HFF-Myc (cell line): Measurements from ENCODE around the gene SCLT1.

ENCODE experiments used
- DNase-seq: peaks from one replicate; pipeline ENCODE4 v3.0.0-alpha.2; 2011; ENCODE audit warnings: low read depth; ENCODE audit errors: extremely low read depth
- H3K4me3 ChIP-seq: replicated peaks from 2 replicates; pipeline ENCODE4 v1.5.1; 2011; ENCODE audit warnings: low read depth, mild to moderate bottlenecking, control low read depth, low read length
- CTCF ChIP-seq: IDR thresholded peaks from 2 replicates; pipeline ENCODE4 v1.5.1; 2012; ENCODE audit warnings: mild to moderate bottlenecking, low read depth, low read length, control low read depth; ENCODE audit errors: missing control alignments

The SCLT1 gene

GRCh38 chr4:129046055-129046959, 47.0 kb downstream of the SCLT1 start:
- no peak overlapping the region for H3K4me3 ChIP-seq
- TF ChIP-seq CTCF: no peak
- no peak for DNase-seq

GRCh38 chr4:129043523-129043922, 49.8 kb downstream of the SCLT1 start:
- no peak for TF ChIP-seq CTCF
- DNase-seq: peak; percentile 3
- H3K4me3 ChIP-seq: no peak overlapping the region

- no peak for TF ChIP-seq CTCF
- no peak for DNase-seq
- no peak overlapping the region for H3K4me3 ChIP-seq
Observed at GRCh38 chr4:129040471-129040870, 52.9 kb downstream of the SCLT1 start.

- no peak for DNase-seq
- H3K4me3 ChIP-seq: no peak overlapping the region
- no peak for TF ChIP-seq CTCF
Observed at GRCh38 chr4:129037093-129037492, 56.2 kb downstream of the SCLT1 start.

- TF ChIP-seq CTCF: no peak
- no peak for DNase-seq
- no peak overlapping the region for H3K4me3 ChIP-seq
Observed at GRCh38 chr4:129014566-129015509, 78.5 kb downstream of the SCLT1 start.

GRCh38 chr4:129008096-129008495, 85.2 kb downstream of the SCLT1 start:
- TF ChIP-seq CTCF: no peak
- DNase-seq: no peak

More at GRCh38 chr4:129008096-129008495, 85.2 kb downstream of the SCLT1 start:
- no peak overlapping the region for H3K4me3 ChIP-seq
